Neural crest cell (in vitro differentiated cells): ENCODE data around the gene CHN2. TPM values are rescaled to one million over a fixed set of nuclear protein-coding genes. Genes with fewer than 3 reads are reported as not detected.

Experiments used
- DNase-seq: peaks from one replicate; pipeline ENCODE4 v3.0.0; 2021; ENCODE audit warnings: low read depth, mixed read lengths, low spot score
- H3K27ac Mint-ChIP-seq: one replicate; pipeline ENCODE4 v1.8.0; 2021; ENCODE audit warnings: mild to moderate bottlenecking, mixed read lengths; ENCODE audit not compliant: unreplicated experiment
- H3K27me3 Mint-ChIP-seq: 2 replicates; pipeline ENCODE4 v1.8.0; 2021; ENCODE audit warnings: low read depth, mild to moderate bottlenecking, mixed read lengths
- H3K36me3 Mint-ChIP-seq: 2 replicates; pipeline ENCODE4 v1.8.0; 2021; ENCODE audit warnings: low read depth, mild to moderate bottlenecking, mixed read lengths
- H3K4me1 Mint-ChIP-seq: 2 replicates; pipeline ENCODE4 v1.8.0; 2021; ENCODE audit warnings: mixed read lengths
- H3K4me3 Mint-ChIP-seq: one replicate; pipeline ENCODE4 v1.8.0; 2021; ENCODE audit warnings: mild to moderate bottlenecking, mixed read lengths
- H3K9me3 Mint-ChIP-seq: 2 replicates; pipeline ENCODE4 v1.8.0; 2021; ENCODE audit warnings: mixed read lengths
- CTCF ChIP-seq: fragments of 200-600 bp; sonication (generic); conservative IDR thresholded peaks from 2 replicates; pipeline ENCODE4 v1.5.0; 2021; ENCODE audit warnings: antibody characterized with exemption, mild to moderate bottlenecking
- total RNA-seq: library from RNA; stranded (reverse); gene quantifications from 2 replicates; pipeline ENCODE4 v1.2.1, GENCODE V29; 2021

CHN2 gene
- total RNA-seq, 1 donor from 2014 or later: 15.4 TPM

- no peak for DNase-seq
These were observed 94.8 kb downstream of the CHN2 start for GRCh38 chr7:29289156-29290021.

GRCh38 chr7:29290829-29291228, 96.3 kb downstream of the CHN2 start:
- H3K27me3 Mint-ChIP-seq: no peaks in the 10 kb centered on the region
- H3K4me3 Mint-ChIP-seq: no peak overlapping the region
- DNase-seq: no peak
- peaks cover 11% of the 10 kb centered on the region for H3K4me1 Mint-ChIP-seq
- no peak overlapping the region for H3K27ac Mint-ChIP-seq
- no peaks in the 10 kb centered on the region for H3K9me3 Mint-ChIP-seq
- H3K36me3 Mint-ChIP-seq: no peaks in the 10 kb centered on the region
- TF ChIP-seq CTCF: no peak

More at GRCh38 chr7:29289156-29290021, 94.8 kb downstream of the CHN2 start:
- Mint-ChIP-seq H3K4me3 (no peak overlapping the region), H3K9me3 (no peaks in the 10 kb centered on the region), H3K27me3 (no peaks in the 10 kb centered on the region), H3K4me1 (peaks cover 11% of the 10 kb centered on the region), H3K36me3 (no peaks in the 10 kb centered on the region), H3K27ac (no peak overlapping the region)
- no peak for TF ChIP-seq CTCF

DNA sequence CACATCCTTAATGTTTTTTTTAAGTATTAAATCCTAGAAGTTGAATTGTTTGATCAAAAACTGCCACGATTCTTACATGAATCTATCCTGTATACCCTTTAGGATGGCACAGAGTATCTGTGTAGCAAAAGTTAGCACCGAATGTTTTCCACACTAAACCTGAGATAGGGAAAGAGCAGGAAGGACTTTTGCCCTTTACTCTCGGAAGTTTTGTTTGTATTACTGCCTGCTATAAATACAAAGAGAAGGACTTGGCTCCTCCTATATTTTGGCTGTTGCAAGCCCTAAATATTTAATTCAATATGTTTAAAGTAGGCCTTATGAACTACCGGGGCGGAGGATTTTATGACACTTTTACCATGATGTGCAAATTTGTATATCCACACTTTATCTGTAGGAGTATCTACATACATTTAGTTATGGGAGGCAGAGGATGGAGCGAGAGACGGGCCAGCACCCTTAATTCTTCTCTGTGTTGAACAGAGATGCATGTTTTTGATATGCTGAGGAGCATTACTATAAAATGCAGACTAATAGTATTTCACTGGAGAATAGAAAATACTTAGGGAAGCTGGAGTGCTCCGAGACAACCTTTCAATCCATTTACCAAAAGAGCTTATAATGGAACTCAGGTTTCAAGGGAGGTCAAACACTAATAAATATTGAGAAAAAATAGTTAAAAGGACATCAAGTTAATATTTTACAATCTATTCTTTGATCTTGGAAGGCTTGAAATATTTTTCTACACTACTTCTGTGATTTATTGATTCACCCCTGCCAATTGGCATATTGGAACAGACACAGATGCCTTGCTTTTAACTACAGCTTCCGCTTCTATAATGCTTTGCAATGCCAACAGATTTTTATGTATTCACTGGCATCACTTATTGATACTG, 97.4 kb downstream of the CHN2 start:
- H3K27ac Mint-ChIP-seq: no peak overlapping the region
- H3K4me3 Mint-ChIP-seq: no peak overlapping the region
- H3K4me1 Mint-ChIP-seq: peaks cover 11% of the 10 kb centered on the region
- no peak for TF ChIP-seq CTCF
- H3K9me3 Mint-ChIP-seq: no peaks in the 10 kb centered on the region
- H3K36me3 Mint-ChIP-seq: no peaks in the 10 kb centered on the region
- H3K27me3 Mint-ChIP-seq: no peaks in the 10 kb centered on the region
- no peak for DNase-seq

- H3K9me3 Mint-ChIP-seq: no peaks in the 10 kb centered on the region
- no peak overlapping the region for H3K27ac Mint-ChIP-seq
- no peak for TF ChIP-seq CTCF
- no peak for DNase-seq
- peaks cover 11% of the 10 kb centered on the region for H3K4me1 Mint-ChIP-seq
- no peaks in the 10 kb centered on the region for H3K27me3 Mint-ChIP-seq
- no peaks in the 10 kb centered on the region for H3K36me3 Mint-ChIP-seq
- no peak overlapping the region for H3K4me3 Mint-ChIP-seq
These were observed 98.5 kb downstream of the CHN2 start for GRCh38 chr7:29292886-29293658.

DNA sequence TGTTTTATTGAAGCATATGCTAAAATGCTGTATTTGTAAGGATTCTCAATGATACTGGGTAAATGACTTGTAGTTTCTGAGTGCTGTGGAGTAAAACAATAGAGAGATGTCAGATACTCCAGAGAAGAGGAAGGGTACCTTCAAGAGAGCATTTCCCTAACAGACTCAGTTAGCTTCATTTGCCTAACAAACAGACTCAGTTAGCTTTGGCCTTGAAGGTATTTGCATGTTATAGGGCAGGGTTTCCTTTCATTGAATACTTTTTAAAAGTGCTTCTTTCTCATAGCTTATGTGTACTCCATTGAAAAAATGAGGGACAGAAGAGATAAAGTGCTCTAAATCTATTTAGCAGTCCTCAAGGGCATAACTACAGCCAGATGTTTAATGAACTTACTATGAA, 101.8 kb downstream of the CHN2 start:
- Mint-ChIP-seq H3K9me3 (no peaks in the 10 kb centered on the region), H3K4me3 (no peak overlapping the region), H3K27ac (no peak overlapping the region), H3K4me1 (peaks cover 25% of the 10 kb centered on the region), H3K36me3 (no peaks in the 10 kb centered on the region), H3K27me3 (no peaks in the 10 kb centered on the region)
- no peak for TF ChIP-seq CTCF
- DNase-seq: no peak
